Retinal pigment epithelial cell (primary cell): ENCODE measurements around the gene TRIP4.

Source experiments
- DNase-seq: peaks from one replicate; pipeline ENCODE4 v3.0.0-alpha.2; 2010; ENCODE audit warnings: low read depth
- H3K4me3 ChIP-seq: 2 replicates; pipeline ENCODE4 v1.5.1; 2011; ENCODE audit warnings: mild to moderate bottlenecking, low read length, control low read depth, moderate library complexity
- CTCF ChIP-seq: conservative IDR thresholded peaks from 2 replicates; pipeline ENCODE4 v1.5.1; 2011; ENCODE audit warnings: low read depth, low read length, control low read depth, inconsistent platforms

TRIP4 gene

GRCh38 chr15:64452988-64453688 lies 65.5 kb downstream of the TRIP4 start:
- no peak for TF ChIP-seq CTCF
- peak; percentile 95 for DNase-seq
- no peak overlapping the region for H3K4me3 ChIP-seq

- TF ChIP-seq CTCF = no peak
- no peak overlapping the region for H3K4me3 ChIP-seq
- peak; percentile 58 for DNase-seq
Observed at GRCh38 chr15:64453689-64454037, 66.0 kb downstream of the TRIP4 start.

DNA sequence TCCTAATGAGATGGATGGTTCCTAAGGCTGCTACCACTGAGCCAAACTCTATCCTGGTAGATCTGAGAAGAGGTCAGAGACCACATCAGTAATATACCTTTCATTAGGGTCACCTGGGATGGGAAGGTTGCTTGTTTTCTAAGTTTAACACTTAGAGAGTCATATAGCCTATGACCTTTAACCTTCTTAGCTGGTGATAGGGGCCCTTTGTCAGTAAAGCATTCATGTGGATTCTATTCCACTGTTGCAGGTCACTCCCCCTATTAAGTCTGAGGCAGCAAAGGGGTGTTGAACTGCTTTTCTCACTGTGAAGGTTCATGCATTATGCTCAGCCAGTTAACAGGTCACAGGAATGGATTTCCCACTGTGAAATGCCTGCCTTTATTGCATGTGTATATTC lies 66.6 kb downstream of the TRIP4 start:
- H3K4me3 ChIP-seq = no peak overlapping the region
- no peak for DNase-seq
- TF ChIP-seq CTCF = no peak

- TF ChIP-seq CTCF = no peak
- DNase-seq = peak; percentile 94
- H3K4me3 ChIP-seq = no peak overlapping the region
Observed at GRCh38 chr15:64455961-64456371, 68.3 kb downstream of the TRIP4 start.

- H3K4me3 ChIP-seq = no peak overlapping the region
- no peak for DNase-seq
- no peak for TF ChIP-seq CTCF
Observed at GRCh38 chr15:64456634-64457108, 69.0 kb downstream of the TRIP4 start.

DNA sequence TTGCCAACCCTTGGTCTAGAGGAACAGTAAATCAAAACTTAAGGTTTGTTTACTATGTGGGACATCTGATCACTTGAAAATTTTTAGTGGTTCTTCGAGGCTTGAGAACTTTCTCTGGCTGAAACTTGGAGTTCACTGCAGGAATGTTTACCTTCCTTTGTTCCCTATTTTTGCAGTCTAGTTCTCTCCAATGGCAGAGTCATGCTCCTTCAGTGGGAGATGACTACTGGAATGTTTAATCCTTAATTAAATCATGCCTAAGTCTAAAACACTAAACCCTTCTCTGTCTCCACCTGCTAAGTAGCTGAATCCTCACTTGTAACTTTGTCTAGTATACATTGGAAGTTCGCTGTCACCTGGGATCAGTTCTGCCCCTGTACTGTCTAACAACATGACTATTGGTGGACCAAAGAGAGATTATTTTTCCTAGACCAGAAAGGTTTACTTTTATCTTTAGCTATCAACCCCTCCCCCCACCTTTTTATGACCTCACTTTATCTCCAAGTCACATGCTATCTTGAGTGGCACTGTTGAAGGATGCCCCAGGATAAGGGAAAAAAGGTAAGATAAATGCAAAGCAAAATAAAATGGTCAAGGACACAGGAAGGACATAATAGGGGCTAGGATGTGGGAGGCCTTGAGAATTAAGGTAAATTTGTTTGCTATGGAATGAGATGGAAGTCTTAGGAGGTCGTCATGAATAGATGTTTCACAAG lies 71.6 kb downstream of the TRIP4 start:
- H3K4me3 ChIP-seq = no peak overlapping the region
- TF ChIP-seq CTCF = no peak
- DNase-seq = no peak

- DNase-seq = peak; percentile 90
- peak within 1 kb of the TSS; percentile 64 for H3K4me3 ChIP-seq
- no peak for TF ChIP-seq CTCF
Observed at GRCh38 chr15:64460206-64460723, 72.6 kb downstream of the TRIP4 start, which contains the start of gene ZNF609. Gene ZNF609 (plus strand): TSS chr15:64460578. CDS start chr15:64499420, 38,842 bp downstream.
